ENCODE measurements around the gene DUSP10.

DUSP10 gene

DNA sequence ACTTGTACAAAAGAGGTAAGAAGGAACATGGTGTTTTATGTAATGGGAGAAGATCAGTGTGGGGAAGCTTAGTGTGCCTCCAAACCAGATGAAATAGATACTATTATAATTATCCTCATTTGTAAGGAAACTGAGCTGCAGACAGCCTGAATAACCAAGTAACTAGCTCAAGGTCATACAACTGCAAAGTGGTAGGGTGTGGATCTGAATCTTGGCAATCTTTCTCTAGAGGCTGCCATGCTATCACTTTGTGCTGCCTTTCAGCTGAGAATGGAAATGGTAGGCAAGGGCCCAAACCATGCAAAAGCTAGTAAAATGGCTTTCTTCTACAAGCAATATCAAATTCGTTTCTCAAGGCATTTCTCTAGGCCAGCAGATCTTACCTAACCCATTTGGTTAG is 51.0 kb downstream of the DUSP10 start:
- no peak for DNase-seq

DNA sequence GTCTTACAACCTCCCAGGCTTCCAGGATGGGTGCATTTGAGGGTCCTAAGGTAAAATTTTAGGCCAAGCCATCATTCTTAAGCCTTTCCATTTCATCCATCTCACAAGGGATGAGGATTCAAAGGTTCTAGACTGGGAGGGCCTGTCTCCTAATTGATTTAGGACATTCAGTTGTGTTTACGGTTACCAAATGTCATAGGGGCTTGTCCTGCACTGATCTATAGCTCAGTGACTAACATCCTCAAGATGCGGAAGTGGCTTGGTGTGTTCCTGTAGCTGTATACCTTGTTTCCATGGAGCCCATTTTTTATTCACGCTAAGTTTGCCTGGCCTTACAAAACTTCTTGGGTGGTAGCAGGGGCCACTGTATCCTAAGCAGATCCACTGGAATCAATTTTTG is 52.8 kb downstream of the DUSP10 start:
- no peak for DNase-seq

DNA sequence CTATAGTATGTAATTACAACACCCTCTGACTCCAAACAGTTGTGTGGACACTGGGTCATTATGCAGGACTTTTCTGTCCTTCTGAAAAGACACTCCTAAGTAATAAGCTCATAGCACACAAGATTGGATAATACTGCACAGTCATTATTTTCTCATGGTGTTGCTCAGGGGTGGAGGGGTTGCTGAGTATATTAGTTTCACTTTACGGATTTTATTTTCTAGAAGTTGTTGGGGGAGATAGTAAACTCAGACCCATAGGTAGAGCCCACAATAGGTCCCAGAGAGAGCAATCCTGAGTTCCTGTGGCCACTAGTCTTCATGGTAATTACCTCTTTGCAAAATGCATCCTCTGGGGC is 53.4 kb downstream of the DUSP10 start:
- no peak for DNase-seq

DNA sequence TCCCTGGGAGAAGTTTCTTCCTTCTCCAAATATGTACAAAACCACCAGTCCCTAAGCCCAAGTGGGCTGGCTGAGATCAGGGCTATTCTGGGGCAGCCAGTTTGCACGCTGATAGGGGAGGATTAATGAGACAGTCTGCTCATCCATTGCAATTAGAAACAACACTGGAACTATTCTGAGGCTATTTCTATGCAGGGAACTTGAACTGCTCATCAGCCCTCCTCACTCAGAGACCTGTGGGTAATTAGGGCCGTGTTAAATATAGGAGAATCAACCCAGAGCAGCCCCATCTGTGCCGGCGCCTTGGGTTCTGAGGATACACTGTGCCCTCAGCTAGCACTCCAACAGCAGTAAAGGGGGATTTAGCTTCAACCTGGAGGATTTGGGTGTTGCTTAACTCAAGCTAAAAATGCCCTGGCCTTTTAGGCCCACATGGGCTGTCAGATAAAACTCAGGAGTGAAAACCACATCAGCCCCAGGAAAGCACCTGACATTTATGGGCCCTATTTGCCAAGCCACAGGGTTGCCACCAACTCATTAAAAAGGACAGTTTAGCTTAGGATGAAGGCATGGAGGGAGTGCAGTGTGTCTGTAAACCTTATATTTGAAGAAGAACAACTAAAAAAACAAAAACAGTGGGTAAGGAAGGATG is 53.9 kb downstream of the DUSP10 start:
- no peak for DNase-seq

DNA sequence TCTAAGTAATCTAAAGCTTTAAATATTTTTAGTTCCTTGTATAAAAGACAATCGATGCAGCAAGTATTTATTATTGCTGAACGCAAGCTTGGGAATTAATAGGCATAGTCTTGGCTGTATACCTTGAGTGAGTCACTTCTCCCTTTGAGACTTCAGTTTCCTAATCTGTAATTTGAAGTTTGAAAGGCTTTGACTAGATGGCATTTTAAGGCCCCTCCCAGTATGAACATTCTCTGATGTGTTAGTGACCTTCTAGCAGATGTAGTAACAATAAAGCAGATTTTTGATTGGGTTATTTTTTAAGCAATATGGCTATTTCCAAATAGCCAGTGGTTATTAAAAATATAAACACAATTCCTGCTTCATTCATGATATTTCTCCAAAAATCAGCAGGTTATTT is 58.2 kb downstream of the DUSP10 start:
- DNase-seq = no peak

DNA sequence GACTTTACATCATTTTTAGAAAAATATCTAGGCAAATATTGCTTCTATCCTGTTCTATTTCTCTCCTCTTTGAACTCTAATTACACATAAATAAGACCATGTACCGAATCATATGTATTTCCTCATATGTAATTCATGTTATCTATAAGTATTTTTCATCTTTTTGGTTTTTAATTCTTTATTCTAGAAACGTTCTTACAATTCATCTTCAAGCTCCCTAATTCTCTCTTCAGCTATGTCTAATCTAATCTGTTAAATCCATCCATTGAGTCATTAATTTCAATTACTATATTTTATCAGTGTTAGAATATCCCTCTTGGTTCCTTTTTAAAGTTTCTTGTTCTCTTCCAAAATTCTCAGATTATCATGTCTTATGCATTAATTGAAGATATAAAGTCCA is 61.8 kb downstream of the DUSP10 start:
- DNase-seq = no peak

DNA sequence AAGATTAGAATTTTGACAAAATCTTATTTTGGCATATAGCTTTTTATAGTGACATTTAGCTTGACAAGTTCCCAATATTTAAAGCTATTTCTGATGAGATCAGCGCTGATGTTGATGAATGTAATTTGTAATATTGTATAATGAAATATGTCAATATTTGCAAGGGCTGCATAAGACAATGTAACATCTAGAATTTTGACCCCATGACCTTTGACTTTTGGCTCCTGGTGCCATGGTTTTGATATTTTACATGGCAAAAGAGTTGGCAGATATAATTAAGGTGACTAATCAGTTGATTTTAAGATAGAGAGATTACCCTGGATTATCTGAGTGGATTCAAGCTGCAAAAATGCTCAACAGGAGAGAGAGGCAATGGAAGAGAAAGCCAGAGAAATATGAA is 63.9 kb downstream of the DUSP10 start:
- DNase-seq = no peak

DNA sequence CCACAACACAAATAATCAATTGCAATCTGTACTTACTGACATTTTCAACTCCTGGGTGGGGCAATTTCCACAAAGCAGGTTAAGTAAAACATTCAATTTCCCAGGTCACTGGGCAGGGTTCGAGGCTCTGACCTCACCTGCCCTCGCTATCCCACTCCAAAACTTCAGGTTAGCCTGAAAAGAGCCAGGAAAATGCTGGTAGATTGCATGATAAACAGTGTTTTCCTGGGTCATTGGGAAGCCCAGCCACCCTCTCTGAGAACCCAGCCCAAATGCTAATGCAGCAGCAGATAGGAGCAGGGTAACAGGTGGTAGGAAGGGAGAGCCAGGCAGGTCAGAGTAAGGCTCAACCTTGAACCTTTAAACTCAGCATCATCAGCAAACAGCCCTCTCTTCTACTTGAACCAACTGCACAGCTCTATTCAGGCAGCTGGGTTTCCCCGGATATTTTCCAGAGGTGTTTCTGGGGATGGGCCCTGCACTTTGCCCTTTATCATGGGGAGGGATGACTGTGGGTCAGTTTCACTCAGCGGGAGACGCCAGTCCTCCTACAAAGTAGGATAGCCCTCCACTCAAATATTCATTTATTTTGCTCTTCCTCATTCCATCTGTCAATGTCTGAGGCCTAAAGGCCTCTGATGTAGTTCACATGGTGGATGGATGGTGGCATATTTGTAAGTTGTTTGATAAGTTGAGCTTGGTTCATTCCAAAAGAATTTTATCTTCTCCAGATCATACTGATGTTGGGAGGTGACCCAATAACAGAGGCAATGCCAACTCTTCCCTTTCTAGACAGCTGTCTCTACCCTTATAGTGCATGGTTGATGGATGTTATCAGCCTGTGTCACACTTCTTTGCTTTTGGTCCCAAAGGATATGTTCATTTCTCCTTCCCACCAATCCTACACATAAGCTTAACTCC is 65.7 kb downstream of the DUSP10 start:
- DNase-seq = no peak

DNA sequence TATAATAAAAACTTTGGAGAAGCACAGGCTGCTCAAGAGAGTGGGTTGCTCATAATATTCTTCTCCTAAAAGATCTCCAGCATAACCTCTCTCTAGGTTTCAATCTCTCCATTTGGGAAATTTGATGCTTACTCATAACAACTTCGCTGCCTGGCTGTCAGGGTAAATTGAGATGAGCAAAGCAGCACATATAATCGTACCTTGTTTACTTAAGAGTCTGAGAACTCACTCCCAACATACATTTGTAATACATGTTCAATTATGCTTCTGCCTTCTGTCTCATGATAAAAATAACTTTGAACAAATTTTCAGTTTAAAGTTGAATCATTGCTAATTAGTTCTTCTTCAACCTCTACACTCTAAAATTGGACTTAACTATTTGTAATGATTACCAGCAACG is 68.9 kb downstream of the DUSP10 start:
- DNase-seq = no peak

DNA sequence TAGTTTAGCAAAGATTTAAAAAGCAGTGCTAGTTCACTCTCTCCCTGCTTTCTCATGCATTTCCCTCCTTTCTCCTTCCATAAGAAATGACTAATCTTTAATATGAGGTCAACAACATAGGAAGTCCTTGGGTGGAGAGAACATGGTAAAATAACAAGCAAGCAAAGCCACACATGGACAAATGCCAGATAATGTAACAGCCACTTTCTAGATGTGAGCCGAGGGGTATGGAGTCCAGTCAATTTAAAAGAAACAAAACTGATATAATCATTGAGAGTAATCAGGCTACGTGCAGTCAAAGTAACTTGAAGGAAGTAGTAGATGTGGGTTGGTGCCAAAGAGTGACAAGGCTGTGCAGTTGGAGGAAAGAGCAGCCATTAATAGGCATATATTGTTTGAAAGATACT is 69.6 kb downstream of the DUSP10 start:
- DNase-seq = no peak

DNA sequence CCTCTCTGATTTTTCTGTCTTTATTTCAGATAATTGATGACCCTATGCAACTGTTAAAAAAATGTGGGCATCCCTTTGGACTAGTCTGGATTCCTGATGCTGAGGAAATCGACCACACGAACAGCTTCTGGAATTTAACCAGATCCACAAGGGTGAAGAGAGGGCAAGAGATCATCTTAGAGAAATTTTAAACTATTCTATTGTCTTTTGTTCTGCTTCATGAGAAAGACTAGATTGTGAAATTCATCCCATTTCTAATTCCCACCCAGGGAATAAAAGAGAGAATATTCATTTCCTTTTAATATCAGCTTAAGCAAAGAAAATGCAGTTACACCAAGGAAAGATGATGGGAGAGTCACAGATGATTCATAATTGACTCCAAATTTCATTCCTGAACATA is 71.8 kb downstream of the DUSP10 start:
- DNase-seq = no peak

DNA sequence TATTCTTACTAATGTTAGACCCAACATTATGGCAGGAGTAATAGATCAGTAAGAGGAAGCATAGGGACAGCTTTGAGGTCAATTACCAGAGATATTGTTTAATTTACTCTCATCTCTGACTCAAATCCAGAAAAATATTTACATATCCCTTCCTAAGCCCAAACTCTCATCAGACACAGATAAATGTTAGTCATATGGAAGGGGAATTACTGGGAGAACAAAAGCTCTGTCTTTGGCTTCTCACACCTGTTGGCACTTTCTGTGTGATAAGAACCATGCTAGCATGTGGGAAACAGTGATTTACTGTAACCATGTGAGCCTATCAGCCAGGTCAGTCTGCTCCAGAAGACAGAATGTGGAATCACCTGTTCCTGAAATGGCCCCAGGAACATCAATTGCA is 72.4 kb downstream of the DUSP10 start:
- DNase-seq = no peak

DNA sequence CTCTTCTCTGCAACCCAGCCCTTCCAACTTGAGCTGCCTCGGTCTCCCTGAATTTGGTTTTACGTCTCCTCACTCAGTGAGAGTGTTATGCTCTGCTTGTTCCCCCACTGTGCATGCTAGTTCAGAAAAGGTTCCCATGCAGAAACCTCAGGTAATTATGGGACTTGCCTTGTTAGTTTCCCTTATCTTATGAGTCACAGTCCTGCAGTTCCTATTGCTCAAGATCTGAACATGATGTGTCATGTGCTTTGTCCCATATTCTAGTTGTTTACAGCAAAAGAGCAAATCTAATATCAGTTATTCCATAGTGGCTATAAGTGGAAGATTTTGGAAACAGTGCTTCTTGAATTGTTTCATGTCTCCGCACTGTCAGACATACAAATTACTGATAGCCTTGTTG is 74.4 kb downstream of the DUSP10 start:
- peak; percentile 21 for DNase-seq

DNA sequence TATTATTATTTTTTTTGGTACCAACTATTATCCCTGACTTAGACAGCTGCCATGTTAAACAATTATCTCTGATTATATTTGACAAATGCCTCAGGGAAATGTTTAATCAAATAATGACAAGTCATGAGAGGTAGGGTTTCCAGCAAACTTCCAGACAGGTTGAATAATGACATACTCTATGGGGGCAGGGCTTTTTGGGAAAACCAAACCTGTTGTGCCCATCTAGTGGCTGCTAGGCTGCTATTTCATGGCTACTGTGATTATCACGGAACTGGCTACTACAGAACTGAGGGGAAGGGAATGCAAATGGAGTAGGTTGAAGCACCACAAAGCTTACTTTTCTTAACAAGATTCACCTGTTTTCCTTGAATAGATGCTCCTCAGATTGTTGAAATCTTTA is 77.6 kb downstream of the DUSP10 start:
- DNase-seq = no peak

DNA sequence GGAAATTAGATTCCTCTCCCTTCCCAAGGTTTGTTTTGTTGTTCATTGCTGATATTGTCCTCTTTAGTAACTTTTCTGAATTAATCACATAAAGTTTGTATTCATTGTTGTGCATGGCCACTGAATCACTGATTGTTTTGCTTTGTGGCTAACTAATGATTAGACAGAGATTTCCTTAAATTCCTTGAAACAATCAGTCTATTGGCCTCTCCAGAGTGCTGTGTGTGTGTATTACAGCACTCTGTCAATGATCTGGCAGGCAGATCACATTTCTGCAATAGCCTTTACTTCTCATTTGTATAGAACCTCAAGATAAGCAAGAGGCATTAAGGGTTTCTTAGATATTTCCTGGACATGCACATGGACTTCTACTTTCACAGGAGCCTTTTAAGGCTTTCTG is 78.6 kb downstream of the DUSP10 start:
- DNase-seq = no peak

DNA sequence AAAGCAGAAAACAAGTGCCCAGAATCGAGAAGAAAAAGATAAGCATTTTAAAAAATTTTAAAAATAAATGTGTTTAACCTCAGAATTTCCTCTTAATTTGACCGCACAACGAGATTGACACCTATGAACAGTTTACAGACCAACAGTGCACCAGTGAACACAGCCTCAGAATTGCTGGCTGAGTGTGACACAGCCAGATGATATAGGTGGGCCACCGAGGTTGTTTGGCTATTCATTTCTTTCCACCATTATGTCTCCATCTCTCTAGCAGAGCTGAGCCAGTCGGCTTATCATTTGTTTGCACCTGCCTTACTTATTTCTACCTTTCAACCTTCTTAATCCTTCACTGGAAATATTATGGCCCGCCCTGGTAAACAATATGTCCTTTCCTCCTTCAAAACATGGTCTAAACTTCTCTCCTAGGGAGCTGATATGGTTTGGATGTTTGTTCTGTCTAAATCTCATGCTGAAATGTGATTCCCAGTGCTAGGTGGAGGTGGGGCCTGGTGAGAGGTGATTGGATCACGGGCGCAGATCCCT is 86.1 kb downstream of the DUSP10 start:
- no peak for DNase-seq
